ENCODE measurements around the gene VPS13D.
"Not testable (repeated sequence)": the region's sequence is repeated elsewhere in the genome, so short reads cannot be mapped to it uniquely, and the experiment has no call there.

Gene VPS13D

DNA sequence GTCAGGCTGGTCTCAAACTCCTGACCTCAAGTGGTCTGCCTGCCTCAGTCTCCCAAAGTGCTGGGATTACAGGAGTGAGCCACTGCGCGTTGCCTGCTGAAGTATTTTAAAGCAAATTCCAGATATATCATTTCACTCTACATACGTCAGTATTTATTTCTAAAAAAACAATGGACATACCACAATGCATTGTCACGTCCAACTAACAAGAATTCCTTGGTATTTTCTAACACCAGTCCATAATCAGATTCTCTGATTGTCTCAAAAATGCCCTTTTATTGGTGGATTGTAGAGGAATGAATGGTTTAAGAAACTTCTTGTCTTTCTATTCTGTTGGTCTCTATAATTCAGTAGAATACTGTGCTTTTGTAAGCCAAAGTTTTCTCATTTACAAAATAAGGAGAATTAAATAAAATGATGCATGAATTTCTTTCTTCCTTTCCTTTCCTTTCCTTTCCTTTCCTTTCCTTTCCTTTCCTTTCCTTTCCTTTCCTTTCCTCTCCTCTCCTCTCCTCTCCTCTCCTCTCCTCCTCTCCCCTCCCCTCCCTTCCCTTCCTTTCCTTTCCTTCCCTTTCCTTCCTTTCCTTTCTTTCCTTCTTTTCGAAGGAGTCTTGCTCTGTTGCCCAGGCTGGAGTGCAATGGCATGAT is 55.8 kb downstream of the VPS13D start:
- no peak for DNase-seq (ENCODE audit: low spot score)

DNA sequence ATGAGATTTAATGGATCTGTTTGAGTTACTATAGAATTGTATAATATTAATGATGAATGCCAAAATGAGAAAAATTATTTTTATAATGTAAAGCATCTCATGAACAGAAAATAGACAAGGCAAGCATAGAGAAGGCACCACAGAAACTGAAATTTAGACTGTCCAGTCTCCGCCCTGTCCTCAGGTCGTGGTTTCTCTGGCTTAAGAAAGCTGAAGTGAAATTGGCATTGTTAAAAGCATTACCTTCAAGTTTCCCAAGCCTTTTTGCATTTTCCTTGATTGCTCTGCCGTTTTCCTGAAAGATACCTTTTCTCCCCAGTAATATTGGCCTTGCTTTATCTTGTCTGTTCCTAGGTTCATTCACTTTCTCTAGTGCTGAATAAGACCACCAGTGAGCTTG is 58.0 kb downstream of the VPS13D start:
- no peak for DNase-seq (ENCODE audit: low spot score)

DNA sequence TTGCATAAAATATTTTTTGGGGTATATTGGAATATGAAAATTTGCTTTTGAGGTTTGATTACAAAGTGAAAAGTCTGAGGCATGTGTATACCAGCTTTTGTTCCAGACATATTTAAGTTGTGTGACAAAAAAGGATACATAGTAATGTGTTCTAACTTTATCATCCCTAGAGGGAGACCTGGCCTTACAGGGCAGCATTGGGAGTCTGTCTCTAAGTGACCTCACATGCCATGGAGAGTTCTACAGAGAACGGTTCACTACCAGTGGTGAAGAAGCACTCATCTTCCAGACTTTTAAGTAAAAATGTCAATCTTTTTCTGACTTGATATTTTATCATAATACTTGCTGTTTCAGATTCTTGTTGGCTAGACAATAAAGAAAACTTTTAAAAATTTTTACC is 61.0 kb downstream of the VPS13D start:
- DNase-seq (ENCODE audit: low spot score): no peak

DNA sequence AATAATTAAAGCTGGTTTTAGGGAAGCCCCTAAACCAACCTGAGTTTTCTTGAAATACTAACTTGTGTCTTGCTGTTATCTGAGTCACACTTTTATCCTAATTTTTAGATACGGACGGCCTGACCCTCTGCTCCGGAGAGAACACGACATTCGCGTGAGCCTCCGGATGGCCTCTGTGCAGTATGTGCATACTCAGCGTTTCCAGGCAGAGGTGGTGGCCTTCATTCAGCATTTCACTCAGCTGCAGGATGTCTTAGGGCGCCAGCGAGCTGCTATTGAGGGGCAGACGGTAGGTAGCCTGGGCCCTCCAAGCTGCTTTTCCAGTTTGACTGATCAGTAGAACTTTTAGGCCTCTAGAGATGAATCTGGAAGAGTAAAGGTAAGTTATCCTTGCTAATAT is 63.6 kb downstream of the VPS13D start:
- DNase-seq (ENCODE audit: low spot score): no peak

DNA sequence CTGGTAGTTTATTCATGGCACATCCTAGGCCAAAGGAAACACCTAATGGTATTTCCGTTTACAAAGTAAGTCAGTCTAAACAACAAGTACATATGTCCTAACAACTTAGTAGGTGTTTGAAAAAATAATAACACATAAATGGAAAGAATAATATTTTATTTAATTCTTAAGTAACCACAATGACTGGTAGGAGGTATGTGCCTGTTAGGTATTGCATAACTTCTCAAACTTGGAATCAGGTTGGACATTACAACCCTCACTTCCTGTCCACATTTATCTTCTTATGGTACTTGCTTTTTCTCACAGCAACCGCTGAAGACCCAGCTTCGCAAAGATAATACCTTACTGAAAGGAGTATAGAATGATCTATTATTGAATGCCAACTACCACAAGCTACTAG is 64.2 kb downstream of the VPS13D start:
- DNase-seq (ENCODE audit: low spot score): peak; percentile 44

DNA sequence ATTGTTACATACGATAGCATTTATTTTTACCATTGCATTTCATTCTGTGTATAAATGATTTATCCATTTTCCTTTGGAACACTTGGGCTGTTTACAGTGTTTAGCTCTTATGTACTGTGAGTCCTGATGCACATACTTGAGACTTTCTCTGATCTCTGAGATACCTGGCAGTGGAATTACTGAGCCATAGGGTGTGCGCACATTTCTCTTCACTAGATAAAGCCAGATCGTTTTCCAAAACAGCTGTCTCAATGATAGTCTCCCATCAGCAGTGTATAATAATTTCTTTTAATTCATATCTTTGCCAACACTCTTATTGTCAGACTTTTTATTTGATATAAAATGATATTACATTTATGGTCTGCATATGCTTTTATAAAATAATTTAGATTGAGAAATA is 66.2 kb downstream of the VPS13D start:
- no peak for DNase-seq (ENCODE audit: low spot score)

DNA sequence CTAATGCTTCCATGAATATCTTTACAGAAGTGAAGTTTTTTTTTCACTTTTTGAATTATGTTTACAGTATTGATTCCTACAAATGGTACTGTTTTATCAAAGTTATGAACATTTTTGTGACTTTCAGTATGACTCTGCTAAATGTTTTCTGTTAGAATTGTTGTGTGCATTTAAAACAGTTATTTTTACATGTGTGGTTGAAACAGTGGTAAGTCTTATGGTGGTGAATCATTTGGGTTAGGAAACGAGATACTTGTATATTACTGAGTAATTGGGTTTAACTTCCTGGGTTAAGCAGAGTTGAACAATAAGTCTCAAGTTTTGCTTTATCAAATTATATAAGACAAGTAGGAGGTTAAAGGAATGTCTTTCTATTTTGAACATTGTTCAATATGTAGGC is 66.8 kb downstream of the VPS13D start:
- DNase-seq (ENCODE audit: low spot score): peak; percentile 69

DNA sequence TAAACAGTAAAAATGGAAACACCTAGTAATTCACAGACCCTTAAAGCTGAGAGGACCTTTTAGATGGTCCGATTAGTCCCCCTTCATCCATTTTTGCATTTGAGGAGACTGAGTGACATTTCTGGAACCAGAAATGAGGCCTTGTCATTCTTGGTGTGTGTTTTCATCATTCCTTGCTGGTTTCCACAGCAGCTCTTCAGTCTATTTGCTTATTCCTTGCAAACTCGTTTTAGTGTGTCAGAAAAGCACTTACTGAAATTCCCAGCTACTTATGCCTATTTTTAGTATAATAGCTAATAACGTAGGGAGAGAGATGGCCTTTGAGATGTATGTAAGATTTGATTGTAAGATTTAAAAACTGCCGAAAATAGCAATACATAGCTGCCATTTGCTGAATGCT is 70.9 kb downstream of the VPS13D start:
- no peak for DNase-seq (ENCODE audit: low spot score)

DNA sequence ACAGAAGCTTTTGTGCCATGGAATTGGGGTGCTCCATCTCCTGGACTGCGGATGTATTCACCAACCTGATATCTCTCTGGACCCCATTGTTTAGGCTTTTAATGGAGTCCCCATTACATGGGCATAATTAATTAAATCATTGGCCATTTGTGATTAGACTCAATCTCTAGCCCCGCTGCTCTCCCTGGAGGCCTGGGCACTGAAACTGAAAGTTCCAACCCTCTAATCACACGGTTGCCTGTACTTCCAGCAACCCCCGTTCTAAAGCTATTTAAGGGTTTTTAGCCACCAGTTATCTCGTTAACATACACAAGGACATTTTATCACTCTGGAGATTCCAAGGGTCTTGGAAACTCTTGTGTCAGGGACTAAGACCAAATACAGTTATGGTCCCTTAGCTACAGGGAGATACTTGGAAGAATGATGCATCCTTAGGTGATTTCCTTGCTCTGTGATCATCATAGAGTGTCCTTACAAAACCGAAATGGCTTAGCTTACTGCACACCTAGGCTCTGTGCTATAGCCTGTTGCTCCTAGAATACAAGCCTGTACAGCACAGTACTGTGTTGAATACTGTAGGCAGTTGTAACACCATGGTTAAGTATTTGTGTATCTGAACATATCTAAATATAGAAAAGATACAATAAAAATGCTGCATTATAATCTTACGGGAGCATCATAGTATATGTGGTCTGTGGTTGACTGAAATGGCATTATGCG is 71.8 kb downstream of the VPS13D start:
- DNase-seq (ENCODE audit: low spot score): no peak

DNA sequence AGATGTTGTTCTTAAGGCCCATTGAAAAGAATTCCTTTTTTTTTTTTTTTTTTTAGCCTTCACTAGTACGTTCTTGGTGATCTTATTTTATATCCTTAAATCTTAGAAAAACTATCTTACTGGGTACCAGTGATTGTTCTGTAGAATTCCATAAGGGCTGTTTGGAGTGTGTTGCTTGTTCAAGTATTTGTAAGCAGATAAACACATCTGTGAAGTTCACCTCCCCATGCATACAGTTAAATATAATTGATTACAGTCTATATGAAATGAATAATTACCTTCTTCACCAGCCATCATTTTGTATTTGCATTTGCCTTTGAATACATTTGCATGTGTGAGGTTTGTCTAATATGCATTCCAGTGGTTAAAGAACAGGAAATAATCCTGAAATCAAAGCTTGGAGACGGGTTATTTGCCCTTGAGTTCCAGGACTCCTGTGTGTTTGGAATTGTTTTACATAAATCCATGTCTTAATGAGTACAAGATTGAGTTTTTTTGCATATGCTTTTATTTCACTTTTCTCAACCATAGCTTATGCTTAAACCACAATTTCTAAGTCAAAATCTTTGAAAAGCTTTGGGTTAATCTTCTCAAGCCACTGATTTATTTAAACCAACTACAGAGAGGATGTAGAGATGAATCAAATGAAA is 73.1 kb downstream of the VPS13D start:
- no peak for DNase-seq (ENCODE audit: low spot score)

DNA sequence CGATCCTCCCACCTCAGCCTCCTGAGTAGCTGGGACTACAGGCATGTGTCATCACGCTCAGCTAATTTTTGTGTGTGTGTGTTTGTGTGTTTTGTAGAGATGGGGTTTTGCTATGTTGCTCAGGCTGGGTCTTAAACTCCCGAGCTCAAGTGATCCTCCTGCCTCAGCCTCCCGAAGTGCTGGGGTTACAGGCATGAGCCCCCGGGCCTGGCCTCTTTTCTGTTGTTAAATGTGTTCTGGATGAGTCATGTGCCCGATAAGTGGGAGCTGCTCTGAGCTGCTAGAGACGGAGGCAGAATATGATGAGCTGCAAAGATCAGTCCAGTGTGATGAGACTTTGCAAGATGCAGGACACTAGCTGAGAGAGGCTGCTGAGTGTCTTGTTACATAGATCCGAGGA is 75.5 kb downstream of the VPS13D start:
- no peak for DNase-seq (ENCODE audit: low spot score)

DNA sequence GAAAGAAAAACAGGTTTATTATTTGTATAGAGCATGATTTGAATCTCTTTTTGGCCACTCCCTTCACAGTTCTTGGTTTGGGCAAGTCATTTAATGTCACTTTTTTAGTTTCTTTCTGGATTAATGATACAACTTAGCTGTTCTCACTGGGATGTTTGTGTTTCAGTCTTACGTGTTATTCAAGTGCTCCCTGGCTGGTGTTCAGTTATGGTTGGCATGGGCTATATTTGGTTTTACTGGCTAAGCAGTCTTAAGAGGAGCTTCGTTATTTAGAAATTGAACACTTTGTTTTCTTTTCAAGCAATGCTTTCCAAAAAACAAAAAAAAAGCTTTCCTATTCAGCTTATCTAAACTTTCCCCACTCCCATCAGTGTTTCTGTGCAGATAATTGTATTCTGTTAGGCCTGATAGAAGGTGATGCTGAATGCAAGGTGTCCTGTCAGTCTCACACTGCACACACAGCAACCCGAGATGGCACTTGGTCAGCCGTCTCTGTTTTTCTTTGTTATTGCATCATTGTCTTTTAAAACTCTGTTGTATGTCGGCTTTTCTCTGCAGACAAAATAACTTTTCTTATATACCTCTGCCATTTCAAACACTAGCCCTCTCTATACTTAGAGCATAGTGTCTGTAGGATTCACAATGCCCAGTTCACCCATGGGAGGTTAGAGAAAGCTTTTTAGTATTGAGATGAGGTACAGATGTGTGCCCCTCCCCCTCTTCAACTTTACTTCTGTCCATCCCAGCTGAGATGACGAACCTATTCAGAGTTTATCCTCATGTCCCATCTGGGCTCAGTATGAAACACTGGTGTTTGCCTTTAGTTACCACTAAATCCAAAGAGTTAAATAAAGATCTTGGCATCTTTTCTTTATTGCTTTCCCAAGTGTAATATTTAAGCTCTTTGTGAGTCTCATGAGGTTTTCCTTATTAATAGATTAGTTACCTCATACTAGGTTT is 80.2 kb downstream of the VPS13D start:
- DNase-seq (ENCODE audit: low spot score): no peak

DNA sequence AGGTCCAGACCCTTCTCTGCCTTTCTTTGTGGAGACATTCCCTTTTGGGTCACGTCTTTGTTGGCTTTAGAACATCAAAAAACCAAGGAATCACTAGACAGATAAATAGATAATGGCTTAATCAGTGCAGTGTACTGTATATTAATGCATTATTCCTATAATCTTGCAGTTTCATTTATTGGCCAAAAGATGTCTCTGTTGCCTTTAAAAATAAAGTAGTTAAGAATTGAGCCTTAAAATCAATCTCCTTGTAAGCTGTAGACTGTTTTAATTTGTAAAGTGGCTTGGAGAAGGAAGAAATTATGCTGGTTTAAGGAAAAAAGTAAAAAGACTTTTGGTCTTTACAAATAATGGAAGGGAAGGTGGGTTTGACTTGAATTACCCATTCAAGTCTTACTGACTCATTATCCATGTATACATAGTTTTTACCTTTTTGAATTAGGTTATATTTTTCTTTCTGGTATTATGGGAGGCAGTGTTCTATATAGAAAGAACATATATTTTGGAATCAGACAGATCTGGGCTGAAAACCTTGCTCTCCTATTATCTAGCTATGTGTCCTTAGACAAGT is 84.6 kb downstream of the VPS13D start:
- peak; percentile 54 for DNase-seq (ENCODE audit: low spot score)

DNA sequence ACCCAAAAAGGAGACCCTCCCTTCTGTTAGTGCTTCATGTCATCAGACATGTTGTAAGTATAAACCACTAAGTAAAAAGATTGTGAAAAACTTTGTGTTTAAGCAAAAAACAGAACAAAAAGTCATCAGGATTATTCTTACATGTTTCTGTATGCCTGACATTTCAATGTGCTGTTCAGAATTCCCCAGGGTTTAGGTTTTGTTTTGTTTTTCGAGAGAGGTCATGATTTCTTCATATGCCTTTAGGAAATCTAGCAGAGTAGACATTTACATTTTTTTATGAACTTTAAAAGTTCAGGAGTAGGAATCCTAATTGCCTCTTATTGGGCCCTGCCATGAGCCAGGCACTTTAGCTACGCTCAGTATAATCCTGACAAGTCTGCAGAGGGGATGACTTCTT is 85.3 kb downstream of the VPS13D start:
- DNase-seq (ENCODE audit: low spot score): no peak

DNA sequence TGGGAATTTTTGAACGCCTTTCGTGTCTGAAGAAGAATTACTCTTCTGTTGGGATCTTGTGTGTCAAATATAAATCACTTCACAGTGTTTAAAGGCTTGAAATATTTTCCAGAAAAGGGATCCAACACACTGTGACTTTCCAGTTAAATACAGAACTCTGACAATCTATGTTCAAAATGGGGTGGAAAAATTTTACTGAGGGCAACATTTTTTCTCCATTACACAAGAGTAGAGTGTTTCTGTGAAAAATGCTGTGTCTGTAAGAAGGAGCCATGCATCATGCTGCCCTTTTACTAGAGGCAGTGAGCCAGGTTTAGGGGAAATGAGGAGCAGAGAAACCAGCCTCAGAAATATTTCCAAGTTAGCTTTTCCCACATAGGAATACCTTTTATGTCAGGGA is 86.5 kb downstream of the VPS13D start:
- DNase-seq (ENCODE audit: low spot score): peak; percentile 57

DNA sequence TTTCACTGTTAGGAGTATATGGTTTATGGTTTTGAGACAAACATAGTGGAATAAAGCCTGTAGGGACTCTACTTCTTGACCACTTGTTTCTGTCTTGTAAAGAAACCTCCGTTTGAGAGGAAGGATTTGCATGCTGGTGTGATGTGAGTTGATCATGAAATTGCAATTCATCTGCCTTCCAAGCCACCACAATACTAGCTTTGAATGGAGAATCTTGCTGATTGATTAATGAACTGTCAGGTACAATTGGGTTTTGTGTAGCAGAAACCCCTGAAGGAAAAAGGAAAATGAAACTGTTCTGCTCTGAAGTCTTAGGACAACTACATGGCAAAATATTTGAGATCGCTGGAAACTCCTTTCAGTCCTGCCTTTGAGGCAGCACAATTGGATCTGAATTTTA is 90.7 kb downstream of the VPS13D start:
- no peak for DNase-seq (ENCODE audit: low spot score)

DNA sequence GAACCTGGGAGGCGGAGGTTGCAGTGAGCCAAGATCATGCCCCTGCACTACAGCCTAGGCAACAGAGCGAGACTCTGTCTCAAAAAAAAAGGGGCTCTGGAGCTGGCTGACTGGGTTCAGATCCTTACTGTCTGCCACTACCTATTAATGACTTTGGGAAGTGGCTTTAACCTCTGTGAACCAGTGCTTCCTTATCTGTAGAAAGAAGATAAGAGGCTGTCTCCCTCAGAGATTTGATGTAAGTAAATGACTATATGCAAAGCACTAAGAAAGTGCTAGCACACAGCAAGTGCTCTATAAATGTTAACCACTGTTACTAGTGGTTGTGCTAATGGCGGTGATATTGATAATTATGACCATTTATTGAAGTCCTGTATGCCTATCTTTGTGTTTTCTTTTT is 94.6 kb downstream of the VPS13D start:
- no peak for DNase-seq (ENCODE audit: low spot score)

DNA sequence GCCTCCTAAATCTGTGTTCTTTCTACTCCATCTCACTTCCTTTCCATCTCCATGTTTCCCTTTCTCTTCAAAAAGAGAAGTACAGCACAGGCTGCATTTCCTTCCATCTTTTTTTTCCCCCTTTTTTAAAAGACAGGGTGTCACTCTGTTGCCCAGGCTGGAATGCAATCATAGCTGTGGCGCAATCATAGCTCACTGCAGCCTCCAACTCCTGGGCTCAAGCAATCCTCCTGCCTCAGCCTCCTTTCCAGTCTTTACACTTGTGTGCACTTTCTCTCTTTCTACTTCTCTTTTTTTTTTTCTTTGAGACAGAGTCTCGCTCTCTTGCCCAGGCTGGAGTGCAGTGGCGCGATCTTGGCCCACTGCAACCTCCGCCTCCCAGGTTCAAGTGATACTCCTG is 95.1 kb downstream of the VPS13D start:
- DNase-seq (ENCODE audit: low spot score): not testable (repeated sequence)

DNA sequence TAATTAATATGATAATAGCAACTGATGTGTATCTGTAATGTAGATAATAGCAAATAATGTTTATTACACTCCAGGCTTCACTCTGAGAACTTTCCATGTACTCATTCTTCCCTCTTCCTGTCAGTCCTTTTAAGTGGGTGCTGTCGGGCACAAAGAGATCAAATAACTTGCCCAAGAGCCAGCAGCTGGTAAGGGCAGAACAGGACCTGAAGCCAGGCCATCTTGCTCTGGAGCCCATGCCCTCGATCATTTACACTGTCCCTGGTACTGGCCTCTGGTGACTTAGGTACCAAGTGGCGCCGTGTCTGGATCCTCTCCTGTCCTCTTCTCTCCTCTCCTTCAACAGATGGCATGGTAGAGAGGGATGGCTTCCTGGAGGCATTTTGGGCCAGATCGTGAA is 97.2 kb downstream of the VPS13D start:
- DNase-seq (ENCODE audit: low spot score): no peak

DNA sequence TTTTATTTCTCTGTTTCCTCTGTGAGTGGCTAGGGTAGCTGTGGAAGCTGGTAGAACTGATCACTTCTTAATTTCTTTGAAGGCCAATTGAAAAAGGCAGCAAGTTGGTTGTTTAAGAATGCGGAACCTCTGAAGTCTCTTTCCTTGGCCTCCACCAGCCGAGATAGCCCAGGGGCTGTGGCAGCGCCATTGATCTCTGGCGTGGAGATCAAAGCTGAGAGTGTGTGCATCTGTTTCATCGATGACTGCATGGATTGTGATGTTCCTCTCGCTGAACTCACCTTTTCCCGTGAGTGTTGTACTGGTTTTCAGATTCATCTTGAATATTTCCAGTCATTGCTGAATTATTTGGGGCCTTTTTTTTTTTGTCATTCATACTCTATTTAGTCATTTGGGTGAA is 97.7 kb downstream of the VPS13D start:
- DNase-seq (ENCODE audit: low spot score): no peak

DNA sequence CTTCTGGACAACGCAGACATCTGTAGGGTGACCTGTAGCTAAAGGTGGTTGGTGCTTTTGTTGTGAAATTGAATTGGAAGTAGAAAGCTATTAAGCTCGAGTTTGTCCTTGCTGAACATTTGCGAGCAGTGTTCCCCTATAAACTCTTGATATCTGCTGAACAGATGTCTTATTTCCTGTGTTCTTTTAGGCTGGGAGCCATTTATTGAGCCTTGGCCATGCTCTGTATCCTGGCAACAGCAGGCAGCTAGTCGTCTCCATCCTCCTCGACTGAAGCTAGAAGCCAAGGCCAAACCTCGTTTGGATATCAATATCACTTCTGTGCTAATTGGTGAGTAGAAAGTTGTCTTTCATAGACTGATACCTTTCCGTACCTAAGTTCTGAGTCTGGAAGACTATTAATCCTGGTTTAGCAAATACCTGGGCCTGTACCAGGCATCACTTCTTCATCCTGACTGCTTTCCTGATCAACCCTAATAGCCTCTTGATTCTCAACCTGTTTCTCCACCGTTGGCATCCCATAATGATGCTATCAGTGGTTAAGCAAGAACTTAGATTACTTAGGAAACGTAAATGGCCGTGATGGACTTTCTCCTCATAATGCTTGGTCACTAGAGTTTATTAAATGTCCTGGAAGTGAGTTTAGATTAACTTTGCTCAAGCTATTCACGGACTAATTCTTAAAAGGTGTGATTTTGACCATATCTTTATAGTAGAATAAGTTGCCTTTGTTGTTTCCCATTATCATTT is 103.4 kb downstream of the VPS13D start:
- DNase-seq (ENCODE audit: low spot score): no peak

All from GM03348 (cell line).